Gastrocnemius medialis (tissue), 4 donors: ENCODE data around the gene ESPN.

Source experiments
- CTCF ChIP-seq, 5 experiments: fragments of 450-650 bp in 3 of 5; fragments of 200-600 bp in 2 of 5; sonication (generic) in 2 of 5; IDR thresholded peaks in 4 of 5; conservative IDR thresholded peaks in 1 of 5; 1 replicate in 4 of 5; 2 replicates in 1 of 5; pipeline ENCODE4 v1.5.1; 2016 to 2019; ENCODE audit warnings: antibody characterized with exemption in 5 of 5, mild to moderate bottlenecking in 3 of 5, moderate library complexity in 3 of 5
- POLR2A ChIP-seq, 2 donors: fragments of 450-650 bp; IDR thresholded peaks; one replicate each; pipeline ENCODE4 v1.6.1; 2017; ENCODE audit warnings: antibody characterized with exemption in 2 of 2, mild to moderate bottlenecking in 2 of 2, moderate library complexity in 2 of 2

GRCh38 chr1:6508154-6508815 is 83.7 kb downstream of the ESPN start:
- TF ChIP-seq CTCF (IDR thresholded peaks at IDR 0.05 in 4 of 5, conservative IDR thresholded peaks at IDR 0.05 in 1 of 5) (no peak), POLR2A (IDR thresholded peaks at IDR 0.05) (no peak)
